GM21786 (cell line): ENCODE data around the gene INTS4.
"Not testable (repeated sequence)": the region's sequence is repeated elsewhere in the genome, so short reads cannot be mapped to it uniquely, and the experiment has no call there.

Experiments used
- ATAC-seq: cut with Tn5 transposase; IDR thresholded peaks from one replicate; pipeline ENCODE4 v1.9.1; 2021; ENCODE audit not compliant: unreplicated experiment

Gene INTS4

DNA sequence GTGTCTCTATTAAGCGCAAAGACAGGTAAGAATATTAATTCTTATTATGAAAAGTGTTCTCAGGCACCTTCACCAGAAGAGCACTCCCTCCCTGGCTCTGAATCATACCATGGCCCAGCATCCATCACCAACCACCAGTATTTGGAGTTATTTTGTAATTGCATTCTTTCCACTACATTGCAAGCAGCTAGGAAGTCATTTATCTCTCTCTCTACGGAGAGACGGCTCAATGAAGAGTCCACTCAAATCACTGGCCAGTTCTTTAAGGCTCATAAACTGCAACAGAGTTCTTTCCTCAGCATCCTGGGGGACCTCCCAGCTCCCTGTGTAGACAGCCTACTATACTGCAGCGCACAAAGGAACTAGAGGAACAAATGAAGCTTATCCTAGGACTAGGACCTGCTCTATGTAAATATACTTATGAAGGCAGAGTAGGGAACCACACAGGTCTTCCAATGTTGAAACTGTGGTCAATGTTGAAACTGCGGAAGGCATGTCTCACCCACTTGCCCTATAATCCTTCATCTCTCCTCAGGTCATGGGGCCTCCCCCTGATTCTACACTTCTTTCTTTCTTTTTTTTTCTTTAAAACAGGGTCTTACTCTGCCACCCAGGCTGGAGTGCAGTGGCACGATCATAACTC, 110.2 kb downstream of the INTS4 start:
- ATAC-seq, result no peak

DNA sequence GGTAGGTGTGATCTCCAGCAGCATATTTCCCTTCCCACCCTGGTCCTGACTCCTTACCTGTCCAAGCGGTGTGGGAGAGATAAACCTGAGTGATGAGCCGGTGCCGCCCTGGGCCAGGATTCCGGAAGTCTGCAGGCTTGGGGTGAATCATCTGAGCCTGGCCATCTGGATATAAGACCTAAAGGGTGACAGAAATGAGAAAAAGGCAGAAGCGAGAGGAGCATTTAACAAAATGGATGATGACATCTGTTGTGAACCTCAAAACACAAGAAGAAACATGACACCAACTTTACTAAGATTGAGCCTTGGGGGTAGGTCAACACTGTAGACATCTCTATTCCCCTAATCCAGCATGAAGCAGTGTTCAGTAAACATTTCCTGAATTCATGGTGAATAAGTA, 110.7 kb downstream of the INTS4 start:
- ATAC-seq, result no peak

- no peak for ATAC-seq
Observed at GRCh38 chr11:77882396-77882795, 112.1 kb downstream of the INTS4 start.

DNA sequence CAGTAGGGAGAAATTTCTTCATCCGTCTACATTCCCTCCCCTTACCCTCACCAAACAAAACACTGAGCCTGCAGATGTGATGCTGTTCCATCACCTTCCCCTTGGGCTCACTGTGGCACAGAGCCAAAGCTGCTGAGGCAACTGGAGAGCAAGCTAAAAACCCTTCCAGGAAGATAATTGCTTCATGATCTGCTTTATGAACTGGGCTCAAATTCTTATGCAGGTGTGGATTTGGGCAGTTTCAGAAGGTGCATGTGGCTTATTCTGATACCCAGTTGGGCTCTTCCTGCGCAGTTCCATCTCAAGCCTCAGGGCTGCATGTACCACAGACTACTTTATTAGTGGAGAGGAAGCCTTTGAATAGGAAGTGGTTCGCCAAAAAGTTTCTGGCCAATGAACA, 115.2 kb downstream of the INTS4 start:
- ATAC-seq, result peak; percentile 65

DNA sequence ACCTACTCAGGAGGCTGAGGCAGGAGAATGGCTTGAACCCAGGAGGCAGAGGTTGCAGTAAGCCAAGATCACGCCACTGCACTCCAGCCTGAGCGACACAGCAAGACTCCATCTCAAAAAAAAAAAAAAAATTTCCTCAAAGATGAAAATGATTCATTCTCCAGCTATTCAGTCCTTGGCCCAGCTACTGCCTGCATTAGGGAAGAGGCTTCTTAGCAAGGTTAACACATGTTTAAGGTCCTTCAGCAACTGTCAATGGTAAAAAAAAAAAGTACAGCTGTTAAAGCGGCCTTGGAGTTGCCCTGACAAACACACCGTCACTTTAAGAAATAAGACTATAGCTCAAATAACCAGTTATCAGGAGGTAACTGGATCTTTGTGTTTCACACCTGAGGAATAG, 116.2 kb downstream of the INTS4 start:
- not testable (repeated sequence) for ATAC-seq

DNA sequence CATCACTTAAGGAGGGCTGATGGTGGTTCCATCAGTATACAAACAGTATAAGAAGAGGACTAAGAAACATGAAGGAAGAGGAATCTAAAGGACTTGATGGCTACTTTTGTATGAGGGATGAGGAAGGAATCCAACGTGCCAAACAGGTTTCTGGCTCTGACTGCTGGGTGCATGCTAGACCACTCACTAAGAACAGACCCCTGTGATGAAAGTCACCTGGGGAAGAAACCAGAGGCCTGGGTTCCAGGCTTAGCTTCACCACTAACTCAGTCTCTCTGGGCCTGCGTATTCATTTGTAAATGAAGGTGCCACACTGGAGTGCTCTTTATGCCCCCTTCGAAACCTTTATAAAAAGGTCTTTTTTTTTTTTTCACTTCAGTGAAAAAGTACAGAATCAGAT, 118.4 kb downstream of the INTS4 start:
- ATAC-seq, result no peak

DNA sequence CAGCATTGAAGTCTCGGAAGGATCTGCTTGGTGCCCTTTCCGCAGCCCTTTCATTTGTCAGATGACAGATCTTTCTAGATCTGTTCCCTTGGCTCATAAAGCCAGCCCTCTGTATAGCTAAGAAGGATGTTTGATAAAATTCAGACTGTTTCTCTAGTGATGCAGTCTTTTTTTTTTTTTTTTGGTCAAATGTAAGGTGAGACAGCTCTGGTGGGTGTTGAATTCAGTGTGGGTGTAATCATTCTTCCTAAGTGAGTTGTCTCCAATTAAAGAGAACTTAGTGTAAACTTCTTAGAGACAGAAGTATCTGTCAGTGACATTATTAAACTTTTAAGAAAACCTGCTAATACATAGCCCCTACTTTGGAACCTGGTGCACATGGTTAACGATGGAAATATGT, 120.3 kb downstream of the INTS4 start:
- ATAC-seq, result no peak

DNA sequence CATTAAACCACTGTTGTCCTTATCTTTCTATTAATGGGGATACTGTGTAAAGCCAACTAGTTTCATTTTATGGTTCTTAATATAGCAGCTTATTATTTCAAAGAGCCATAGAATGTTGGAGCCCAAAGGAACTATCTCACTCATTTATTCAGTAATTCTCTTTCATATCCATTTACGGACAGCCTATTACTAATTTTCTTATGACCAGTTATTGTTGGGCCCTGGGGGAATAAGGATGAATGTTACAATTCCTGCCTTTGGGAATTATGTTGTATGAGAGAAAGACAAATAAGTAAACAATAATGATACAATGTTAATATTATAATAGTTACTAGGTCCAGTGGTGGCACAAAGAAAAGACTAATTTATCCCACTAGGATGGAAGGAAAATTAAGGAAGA, 121.1 kb downstream of the INTS4 start:
- no peak for ATAC-seq

DNA sequence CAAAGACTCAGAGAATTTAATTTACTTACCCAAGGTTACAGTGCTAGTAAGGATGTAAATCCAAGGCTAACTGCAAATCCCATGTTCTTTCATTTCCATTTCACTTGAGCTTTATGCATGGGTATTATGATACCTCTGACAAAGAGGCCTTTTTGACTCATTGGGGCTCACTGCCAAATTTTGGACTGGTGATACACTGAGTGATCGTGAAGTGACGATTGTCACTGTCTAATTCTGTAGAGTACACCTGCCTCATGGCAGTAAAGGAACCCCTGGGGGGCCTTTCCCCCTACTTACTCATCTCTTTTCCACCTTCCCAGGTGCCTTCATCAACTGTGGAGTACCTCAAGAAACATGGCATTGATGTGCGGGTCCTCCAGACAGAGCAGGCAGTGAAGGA, 122.6 kb downstream of the INTS4 start:
- ATAC-seq, result no peak

- no peak for ATAC-seq
Observed at GRCh38 chr11:77868744-77869143, 125.7 kb downstream of the INTS4 start.

DNA sequence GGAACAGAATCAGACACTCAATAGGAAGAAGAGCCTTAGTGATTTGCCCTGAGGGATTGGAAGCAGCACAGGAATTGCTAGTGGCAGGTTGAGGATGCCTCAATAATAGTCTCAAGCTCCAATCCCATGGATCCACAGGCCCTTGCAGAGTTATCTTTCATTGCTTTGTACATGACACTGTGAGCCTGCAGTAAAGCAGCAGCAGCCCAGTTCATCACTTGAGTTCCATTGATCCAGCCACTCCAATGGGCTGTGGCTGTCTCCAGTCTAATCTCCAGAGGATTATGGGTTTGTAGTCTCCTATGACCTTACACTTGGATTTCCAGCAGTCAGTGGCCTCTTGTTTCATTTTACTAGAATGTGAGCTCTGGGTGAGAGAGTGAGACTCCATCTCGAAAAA, 128.1 kb downstream of the INTS4 start:
- no peak for ATAC-seq

GRCh38 chr11:77865805-77866204, 128.7 kb downstream of the INTS4 start:
- ATAC-seq, result no peak

GRCh38 chr11:77861444-77861843, 133.0 kb downstream of the INTS4 start:
- ATAC-seq, result not testable (repeated sequence)

DNA sequence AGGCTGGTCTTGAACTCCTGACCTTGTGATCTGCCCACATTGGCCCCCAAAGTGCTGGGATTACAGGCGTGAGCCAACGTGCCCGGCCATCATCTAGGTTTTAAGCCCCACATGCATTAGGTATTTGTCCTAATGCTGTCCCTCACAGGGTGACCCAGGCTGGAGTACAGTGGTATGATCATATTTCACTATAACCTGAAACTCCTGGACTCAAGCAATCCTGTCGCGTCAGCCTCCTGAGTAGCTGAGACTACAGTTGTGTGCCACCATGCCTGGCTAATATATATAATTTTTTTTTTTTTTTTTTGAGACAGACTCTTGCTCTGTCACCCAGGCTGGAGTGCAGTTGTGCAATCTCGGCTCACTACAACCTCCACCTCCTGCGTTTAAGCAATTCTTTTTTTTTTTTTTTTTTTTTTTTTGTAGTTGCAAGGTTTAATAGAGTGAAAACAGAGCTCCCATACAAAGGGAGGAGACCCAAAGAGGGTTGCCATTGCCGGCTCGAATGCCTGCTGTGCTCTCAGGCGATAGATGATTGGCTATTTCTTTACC, 136.5 kb downstream of the INTS4 start:
- ATAC-seq, result not testable (repeated sequence)

DNA sequence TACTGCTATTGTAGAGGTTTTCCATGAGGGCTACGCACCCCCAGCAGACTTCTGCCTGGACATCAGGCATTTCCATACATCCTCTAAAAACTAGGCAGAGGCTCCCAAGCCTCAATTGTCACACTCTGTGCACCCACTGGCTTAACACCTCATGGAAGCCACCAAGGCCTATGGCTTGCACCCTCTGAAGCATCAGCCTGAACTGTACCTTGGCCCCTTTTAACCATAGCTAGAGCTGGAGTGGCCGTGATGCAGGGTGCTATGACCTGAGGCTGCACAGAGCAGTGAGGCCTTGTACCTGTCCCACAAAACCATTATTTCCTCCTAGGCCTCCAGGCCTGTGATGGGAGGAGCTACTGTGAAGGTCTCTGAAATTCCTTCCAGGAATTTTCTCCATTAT, 139.6 kb downstream of the INTS4 start:
- no peak for ATAC-seq

GRCh38 chr11:77851503-77851902, 143.0 kb downstream of the INTS4 start:
- no peak for ATAC-seq

GRCh38 chr11:77843700-77844099, 150.8 kb downstream of the INTS4 start:
- ATAC-seq, result not testable (repeated sequence)

DNA sequence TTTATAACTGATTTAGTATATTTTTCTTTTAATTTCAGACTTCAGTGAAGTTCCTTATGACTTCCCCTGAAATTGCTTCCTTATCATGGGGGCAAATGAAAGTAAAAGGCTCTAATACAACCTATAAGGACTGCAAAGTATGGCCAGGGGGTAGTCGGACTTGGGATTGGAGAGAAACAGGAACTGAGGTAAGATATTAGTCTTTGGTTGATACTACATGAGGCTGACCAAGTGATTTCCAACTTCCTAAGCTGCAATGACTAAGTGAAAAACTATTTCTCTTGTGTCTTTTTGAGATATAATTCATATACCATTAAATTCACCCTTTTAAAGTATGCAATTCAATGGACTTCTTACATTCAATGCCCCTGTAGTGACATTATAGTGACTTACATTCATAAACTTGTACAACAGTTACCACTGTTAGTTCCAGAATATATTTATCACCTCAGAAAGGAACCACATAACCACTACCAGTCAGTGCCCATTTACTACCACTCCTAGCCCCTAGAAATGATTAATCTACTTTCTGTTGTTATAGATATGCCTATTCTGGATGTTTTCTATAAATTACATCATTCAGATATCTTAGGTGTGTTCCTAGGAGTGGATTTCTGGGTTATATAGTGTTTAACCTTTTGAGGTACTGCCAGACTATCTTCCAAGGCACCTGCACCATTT, 151.9 kb downstream of the INTS4 start:
- no peak for ATAC-seq

DNA sequence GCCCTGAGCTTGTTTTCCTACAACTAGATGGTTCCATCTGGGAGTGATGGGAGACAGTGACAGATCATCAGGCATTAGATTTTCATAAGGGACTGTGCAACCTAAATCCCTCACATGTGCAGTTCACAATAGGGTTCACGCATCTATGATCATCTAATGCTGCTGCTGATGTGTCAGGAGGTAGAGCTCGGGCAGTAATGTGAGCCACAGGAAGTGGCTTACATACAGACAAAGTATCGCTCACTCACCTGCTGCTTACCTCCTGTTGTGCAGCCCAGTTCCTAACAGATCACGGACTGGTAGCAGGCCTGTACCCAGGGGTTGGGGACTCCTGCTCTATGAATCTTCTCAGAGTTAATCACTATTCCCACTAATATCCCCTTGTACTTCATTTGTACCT, 161.2 kb downstream of the INTS4 start:
- ATAC-seq, result no peak

- no peak for ATAC-seq
Observed at GRCh38 chr11:77828926-77829325, 165.5 kb downstream of the INTS4 start.
